Activated T-cell treated with anti-CD3 and anti-CD28 coated beads for 24 hours (primary cell): ENCODE measurements around the gene NUAK1.

Experiments
- DNase-seq: peaks from one replicate; pipeline ENCODE4 v3.0.0-alpha.2; 2020; ENCODE audit warnings: low read depth

NUAK1 gene

GRCh38 chr12:106130474-106131113 lies 8.2 kb downstream of the NUAK1 start:
- DNase-seq = no peak

DNA sequence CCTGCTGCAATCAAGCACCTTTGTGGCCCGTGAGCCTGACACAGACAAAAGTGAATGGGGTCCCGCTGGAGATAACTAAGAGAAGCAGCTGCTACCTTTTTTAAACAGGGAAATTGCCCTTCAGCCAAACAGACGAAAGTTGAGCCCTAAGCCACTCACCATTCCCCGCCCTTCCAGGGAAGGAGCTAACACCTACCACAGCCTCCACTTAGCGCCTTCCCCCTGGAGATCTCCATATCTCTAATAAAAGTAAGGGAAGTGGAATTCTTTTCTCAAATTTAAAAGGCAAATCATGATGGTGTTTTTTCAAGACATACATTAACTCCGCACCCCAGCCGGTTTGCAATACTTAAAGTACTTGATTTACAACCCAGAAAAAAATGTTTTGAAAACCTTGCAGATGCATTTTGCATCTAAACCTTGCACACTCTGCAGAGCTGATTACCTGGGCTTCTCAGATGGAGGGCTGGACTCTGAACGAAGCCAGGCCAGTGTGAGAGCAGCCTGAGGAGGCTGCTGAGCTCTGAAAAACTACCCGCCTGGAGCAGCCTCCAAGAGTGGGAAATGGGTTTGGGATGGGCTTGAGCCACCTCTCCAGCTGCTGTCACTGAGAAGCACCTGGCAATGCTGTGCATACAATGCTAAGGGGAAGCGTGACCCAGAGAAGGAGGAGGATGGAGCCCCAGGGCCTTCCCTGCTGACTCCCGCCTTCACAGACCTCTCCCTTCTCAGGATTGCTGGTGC lies 10.0 kb downstream of the NUAK1 start:
- DNase-seq = no peak

DNA sequence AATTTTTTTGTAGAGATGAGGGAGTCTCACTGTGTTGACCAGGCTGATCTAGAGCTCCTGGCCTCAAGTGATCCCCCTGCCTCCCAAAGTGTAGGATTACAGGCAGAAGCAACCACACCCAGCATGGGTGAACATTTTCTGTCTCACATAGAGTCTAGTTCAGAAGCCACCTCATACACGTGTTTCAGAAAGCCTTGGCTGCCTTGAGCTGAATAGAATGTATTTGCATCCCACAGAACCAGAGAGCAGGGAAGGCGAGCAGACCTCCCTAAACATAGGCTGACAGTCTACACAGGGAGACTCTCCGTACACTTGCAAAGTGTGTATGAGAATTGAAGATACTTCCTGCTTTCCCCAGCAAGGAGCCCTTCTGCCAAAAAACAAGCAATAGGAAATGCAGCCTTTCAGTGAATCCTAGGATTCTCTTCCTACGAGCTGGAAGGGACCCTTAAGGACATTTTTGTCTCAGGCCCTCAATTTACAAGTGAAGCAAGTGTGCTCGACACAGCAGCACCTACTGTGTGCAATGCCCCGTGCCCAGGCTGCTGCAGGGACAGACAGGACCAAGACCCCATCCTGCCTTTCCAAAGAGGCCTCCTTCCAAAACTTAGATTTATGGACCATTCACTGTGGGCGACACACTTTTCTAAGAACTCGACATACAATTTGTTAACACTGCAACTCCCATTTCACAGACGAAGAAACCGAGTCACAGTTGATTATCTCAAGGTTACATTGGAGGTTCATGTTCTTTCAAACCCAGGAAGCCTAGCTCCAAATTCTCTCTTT lies 11.2 kb downstream of the NUAK1 start:
- no peak for DNase-seq

GRCh38 chr12:106126441-106127337 lies 12.1 kb downstream of the NUAK1 start:
- DNase-seq = no peak

GRCh38 chr12:106125351-106126095 lies 13.2 kb downstream of the NUAK1 start:
- no peak for DNase-seq

DNA sequence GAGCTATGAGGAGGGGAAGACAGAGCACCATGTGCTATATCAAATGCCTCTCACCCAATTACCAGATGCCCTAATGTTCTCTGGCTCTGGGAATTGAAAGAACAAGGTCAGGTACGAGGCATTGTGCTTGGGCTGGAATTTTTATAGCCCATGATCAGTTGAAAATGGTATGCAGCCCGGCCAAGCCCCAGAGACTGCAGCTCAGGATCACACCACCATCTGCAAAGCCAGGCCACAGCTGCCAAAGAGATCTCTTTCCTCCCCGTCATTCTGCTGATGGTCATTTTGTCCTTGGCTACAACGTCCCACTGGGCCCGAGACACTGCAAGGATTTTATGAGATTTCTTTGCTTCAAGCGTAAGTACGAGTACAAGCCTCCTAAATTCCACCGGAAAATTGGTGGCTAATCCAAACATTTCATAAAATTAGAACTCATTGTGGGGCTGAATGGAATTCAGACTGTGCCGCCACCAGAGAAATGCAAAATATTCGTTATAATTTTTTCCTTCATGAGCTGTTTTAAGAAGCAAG lies 15.1 kb downstream of the NUAK1 start:
- no peak for DNase-seq

- no peak for DNase-seq
These were observed 15.6 kb downstream of the NUAK1 start for GRCh38 chr12:106123110-106123509.

DNA sequence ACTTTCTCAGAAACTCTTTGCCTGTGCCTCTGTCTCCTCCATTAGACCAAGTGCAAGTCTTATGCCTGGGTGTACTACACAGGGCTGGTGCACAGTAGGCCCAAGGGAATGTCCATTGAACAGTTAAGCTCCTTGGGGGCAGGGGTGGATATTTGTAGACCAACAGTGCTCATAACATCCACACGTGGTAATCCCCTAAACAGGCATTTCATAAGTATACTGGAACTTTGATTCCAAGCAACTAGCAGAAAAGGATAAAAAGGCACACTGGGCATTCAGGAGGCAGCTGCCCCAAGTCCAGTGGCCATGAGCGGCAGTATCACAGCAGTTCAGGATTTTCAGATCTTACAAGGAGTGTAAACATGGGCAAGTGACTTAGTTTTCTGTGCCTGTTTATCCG lies 16.8 kb downstream of the NUAK1 start:
- DNase-seq = no peak

DNA sequence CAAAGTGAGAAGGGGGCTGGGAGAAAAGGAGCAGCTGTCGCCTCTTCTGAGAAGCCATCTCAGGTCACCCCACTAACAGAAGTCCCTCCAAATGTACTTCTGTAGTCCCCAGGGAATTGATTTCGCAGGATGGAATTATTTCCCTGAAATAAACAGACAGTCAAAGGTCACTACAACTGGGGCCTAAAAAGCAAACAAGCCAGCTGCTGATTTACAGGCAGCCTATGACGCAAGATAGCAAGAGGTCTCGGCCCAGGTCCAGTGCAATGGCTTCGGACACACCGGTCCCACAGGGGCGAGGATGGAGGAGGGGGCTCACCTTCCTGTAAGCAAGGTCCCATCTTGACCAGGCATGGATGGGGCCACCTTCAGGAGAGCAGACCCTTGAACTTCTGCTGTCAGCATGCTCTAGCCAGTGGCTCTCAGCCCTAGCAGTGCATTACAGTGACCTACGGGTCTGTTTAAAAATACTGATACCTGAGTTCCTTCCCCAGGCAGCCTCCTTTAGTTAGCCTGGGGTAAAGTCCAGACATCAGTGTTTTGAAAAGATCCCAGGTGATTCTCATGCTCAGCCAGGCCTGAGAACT lies 18.1 kb downstream of the NUAK1 start:
- no peak for DNase-seq

DNA sequence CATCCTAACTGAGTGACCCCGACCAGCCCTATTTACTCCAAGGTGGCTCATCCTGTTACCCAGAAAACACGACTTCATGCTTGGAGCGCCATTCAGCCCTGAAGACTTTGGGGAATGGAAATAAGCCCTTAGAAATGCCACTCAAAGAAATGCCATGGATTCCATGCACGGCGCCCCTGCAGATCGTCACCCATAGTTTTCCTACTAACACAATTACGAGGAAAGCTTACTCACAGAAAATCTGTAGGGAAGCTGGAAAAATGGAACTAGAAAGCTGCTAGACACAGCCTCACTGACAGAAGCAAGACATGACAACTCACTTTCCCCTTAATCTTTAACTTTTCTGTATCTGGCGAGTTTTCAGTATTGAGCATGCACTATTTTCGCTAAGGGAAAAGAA lies 19.5 kb downstream of the NUAK1 start:
- DNase-seq = no peak

DNA sequence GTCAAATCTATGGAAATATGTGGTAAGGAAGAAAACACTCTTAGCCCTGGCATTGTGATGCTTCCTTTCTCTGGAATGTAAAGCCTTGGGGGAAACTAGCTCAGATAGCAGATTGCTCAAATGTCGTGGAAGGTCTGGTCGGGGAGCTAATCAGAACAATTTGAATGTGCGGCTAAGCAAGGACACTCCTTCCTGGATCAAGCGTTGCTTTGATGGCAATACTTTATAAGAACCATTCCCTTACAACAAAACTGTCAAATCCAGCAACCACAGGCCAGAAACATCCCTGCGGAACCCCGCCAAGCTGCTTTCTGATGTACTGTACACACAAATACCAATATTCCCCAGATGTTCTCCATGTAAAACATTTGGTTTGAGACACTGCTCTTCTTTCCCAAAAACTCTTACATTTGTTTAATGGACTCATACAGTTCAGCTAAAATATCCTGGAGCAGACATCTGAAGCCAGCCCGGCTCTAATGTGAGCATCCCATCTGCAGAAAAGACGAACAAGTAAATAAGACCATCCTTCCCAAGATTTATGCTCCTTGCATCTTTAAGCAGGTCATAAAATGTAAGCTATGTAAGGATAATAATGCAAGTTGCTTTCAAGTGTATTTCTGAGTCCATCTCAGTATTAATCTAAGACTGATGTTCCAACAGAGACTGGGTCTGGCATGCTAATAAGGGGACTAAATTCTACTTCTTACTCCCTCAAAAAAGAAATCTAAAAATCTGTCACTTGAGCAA lies 20.2 kb downstream of the NUAK1 start:
- no peak for DNase-seq

DNA sequence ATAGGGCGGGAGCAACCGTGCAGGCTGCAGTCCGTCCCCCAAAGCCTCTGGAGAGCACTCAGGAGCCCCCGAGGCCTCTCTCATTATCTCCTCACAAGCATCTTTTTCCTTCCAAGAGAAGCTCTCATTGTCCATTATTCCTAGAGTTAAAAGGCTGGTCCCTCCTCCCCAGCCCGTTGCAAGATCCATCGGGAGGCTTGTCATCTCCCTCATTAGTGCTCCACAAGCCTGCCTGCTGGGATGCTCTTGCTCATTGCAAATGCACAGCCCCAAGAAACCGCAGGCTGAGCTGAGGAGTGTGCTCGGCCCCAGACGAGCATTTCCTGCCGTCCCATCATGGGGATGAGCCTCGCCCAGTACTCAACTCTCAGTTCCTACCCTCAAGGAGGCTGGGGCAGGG lies 23.3 kb downstream of the NUAK1 start:
- no peak for DNase-seq

GRCh38 chr12:106114447-106115068 lies 24.2 kb downstream of the NUAK1 start:
- DNase-seq = no peak

DNA sequence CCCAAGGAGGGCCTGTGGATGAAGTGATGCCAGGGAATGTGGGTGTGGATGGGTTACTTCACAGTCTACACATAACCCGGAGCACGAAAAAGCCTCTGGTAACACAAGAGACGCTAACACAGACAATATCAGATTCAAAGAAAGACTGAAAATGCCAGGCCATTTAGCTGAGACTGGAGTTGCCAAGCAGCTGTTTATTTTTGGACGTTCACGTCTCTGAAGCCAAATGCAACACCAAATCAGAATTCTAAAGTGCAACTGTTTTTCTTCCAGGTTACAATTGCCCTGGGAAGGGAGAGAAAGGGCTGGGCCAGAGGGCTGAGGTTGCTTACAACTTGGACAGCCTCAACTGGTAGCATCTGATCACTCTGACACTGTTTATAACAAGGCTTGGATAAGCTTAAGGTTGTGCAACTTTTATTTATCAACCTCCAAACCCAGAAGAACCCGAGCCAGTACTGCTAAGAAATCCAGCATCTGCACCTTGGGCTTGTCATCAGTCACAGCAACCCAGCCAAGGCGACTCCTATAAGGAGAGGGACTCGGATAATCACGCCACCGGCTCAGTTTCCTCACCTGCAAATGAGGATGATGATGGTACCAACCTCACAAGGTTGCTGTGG lies 24.8 kb downstream of the NUAK1 start:
- no peak for DNase-seq

- no peak for DNase-seq
These were observed 25.3 kb downstream of the NUAK1 start for GRCh38 chr12:106113446-106113823.

DNA sequence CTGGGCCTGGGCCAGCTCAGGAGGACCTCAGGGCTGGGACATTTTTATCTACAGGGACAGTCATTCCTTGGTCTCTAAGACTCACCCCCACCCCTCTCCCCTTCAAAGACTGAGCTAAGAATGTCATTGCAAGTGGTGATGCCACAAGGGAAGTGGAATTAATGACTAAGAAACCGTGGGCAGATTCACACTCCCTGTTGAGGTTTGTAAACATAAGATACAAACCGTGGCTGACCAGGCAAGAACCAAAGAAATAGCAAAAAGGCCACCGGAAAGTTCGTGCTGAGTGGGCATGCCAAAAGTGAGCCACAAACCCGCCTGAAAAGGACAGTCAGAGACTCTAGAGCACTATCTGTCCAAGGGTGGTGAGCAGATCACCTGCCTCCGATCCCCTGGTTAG lies 25.7 kb downstream of the NUAK1 start:
- no peak for DNase-seq

- no peak for DNase-seq
These were observed 26.5 kb downstream of the NUAK1 start for GRCh38 chr12:106112145-106112821.

DNA sequence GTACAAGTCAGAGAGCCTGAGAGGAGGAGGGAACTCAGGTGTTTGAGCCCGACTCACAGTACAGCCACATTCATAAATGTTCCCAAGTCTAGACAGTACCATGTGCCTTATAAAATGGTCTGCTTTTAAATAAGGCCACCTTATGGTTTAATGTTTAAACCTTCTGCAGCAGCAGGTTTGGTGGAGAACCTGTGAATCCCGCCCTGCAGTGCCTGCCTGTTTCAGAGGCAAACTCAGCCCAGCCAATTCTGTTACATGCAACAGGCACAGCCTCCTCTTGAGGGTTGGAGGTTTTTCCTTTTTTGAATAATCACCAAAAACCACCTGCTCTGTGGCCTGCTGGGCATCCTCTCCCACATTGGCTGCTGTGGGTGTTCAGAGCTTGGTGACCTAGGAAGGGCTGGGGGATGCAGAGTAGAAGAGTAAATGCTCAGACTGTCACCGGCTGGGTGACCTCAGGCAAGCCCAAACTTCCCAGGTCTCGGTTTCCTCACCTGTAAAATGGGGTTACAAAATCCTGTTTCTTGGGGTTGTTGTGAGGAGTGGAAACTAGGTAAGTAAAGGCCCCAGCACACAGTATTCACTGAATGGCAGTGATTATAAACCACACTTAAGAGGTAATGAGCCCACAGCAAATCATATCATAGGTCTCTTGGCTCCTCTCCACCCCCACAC lies 28.0 kb downstream of the NUAK1 start:
- DNase-seq = no peak
